ENCODE data around the gene UBTD2. TPM values are rescaled to one million over a fixed set of nuclear protein-coding genes. Genes with fewer than 3 reads are reported as not detected.
A peak's percentile ranks its signal among the peaks of the same experiment; 100 is the strongest.

UBTD2 gene
- total RNA-seq, 2 experiments from 2014 or later = 2.3 to 2.6 TPM

DNA sequence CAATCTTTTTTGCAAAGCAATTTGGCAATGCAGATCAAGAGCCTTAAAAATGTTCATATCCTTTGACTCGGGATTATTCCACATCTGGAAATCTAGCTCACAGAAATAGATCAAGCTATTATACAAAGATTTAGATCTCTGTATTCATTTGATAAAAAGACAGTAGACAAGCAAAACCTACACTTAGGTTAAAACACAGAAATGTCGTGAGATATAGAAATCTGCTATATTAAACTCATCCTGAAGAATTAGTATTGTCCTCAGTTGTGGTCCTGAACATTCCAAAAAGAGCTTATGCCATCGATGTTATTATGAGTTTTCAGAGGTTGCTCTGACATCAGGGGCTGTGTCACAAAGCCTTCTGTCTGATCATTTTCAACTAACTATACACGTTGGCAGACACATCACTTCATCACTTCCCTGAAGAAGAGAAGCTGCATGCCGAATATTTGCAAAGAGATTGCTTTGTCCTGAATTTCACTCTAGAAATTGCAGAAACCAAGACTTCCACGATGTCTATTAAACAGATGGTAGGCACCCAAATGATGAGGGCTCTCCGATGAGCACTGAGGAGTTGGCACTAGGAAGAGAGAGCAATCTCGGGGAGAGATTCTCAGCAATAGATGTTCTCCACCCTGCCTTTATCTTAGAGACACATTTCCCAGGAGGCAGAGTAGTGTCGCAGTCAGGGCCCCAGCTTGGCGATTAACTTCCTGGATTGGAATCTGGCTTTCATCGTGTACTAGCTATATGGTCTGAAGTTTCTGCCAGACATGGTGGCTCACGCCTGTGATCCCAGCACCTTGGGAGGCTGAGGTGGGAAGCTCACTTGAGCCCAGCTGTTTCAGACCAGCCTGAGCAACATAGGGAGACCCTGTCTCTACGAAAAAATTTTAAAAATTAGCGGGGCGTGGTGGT, 1.9 kb upstream of the UBTD2 start:
- Mint-ChIP-seq H3K27ac (no peak overlapping the region), H3K9me3 (no peaks in the 10 kb centered on the region), H3K36me3 (ENCODE audit: low read depth) (no peaks in the 10 kb centered on the region)

GRCh38 chr5:172284611-172284980, 1.0 kb upstream of the UBTD2 start:
- H3K4me1 Mint-ChIP-seq (ENCODE audit: low read depth) = peaks cover 19% of the 10 kb centered on the region
- H3K27ac Mint-ChIP-seq = no peak overlapping the region
- intact Hi-C loops (cut with micrococcal nuclease) = loop anchor here (1.0 to 10.0 kb wide), 4 partner anchors 9 to 897 kb away; partner anchors contain the start of genes FGF18 and NPM1
- no peaks in the 10 kb centered on the region for H3K27me3 Mint-ChIP-seq (ENCODE audit: low read depth)
- no peak for DNase-seq
- H3K9me3 Mint-ChIP-seq = no peaks in the 10 kb centered on the region
- H3K36me3 Mint-ChIP-seq (ENCODE audit: low read depth) = no peaks in the 10 kb centered on the region
- H3K4me3 Mint-ChIP-seq = peak overlapping the region; percentile 76
- CTCF ChIA-PET = interaction anchor here (0.7 to 1.2 kb wide), 3 partner anchors 9 to 225 kb away, joined by 3 to 4 read pairs (median 3); no protein-coding TSS in a partner anchor

More for the DNA sequence above, 1.9 kb upstream of the UBTD2 start:
- CTCF ChIA-PET = interaction anchor here (0.6 to 1.2 kb wide), 5 partner anchors 8 to 226 kb away, joined by 3 to 4 read pairs (median 3); partner anchors contain the start of gene STK10
- intact Hi-C loops (cut with micrococcal nuclease) = loop anchor here (10.0 kb wide), 1 partner anchor 871 kb away; the partner anchor contains the start of gene FGF18
- H3K4me3 Mint-ChIP-seq = peak overlapping the region; percentile 76
- peaks cover 19% of the 10 kb centered on the region for H3K4me1 Mint-ChIP-seq (ENCODE audit: low read depth)
- H3K27me3 Mint-ChIP-seq (ENCODE audit: low read depth) = no peaks in the 10 kb centered on the region
- no peak for DNase-seq

GRCh38 chr5:172283862-172284610, 472 bp upstream of the UBTD2 start:
- Mint-ChIP-seq H3K4me1 (ENCODE audit: low read depth) (peaks cover 19% of the 10 kb centered on the region), H3K27ac (no peak overlapping the region), H3K27me3 (ENCODE audit: low read depth) (no peaks in the 10 kb centered on the region), H3K36me3 (ENCODE audit: low read depth) (no peaks in the 10 kb centered on the region), H3K9me3 (no peaks in the 10 kb centered on the region), H3K4me3 (peak overlapping the region; percentile 76)
- intact Hi-C loops (cut with micrococcal nuclease) = loop anchor here (1.0 to 10.0 kb wide), 9 partner anchors 9 to 897 kb away; partner anchors contain the start of genes FBXW11, FGF18, NPM1 and STK10
- CTCF ChIA-PET = interaction anchor here (0.6 to 3.3 kb wide), 5 partner anchors 9 to 277 kb away, joined by 3 to 20 read pairs (median 3); partner anchors contain the start of genes FBXW11 and STK10
- DNase-seq = peak; percentile 71

- CTCF ChIA-PET = interaction anchor here (0.6 to 3.3 kb wide), 19 partner anchors 11 to 376 kb away, joined by 3 to 20 read pairs (median 3); partner anchors contain the start of genes EFCAB9, FBXW11 and STK10
These were observed 1.1 kb downstream of the UBTD2 start for GRCh38 chr5:172282272-172283019.

DNA sequence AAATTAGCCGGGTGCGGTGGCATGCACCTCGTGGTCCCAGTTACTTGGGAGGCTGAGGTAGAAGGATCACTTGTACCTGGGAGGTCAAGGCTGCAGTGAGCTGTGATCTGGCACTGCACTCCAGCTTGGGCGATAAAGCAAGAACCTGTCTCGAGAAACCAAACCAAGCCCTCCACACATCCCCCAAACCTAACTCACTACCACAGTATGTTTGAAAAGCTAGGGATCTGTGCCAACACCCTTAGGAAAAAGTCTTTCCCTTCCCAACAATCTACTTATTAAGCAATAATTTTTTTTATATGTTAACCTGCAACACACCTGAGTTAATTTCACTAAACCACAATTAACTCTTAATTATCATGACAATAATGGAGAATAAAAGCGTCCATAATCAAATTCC, 2.2 kb downstream of the UBTD2 start:
- H3K4me3 Mint-ChIP-seq = no peak overlapping the region
- no peaks in the 10 kb centered on the region for H3K27me3 Mint-ChIP-seq (ENCODE audit: low read depth)
- no peaks in the 10 kb centered on the region for H3K9me3 Mint-ChIP-seq
- H3K36me3 Mint-ChIP-seq (ENCODE audit: low read depth) = peaks cover 2% of the 10 kb centered on the region
- H3K27ac Mint-ChIP-seq = no peak overlapping the region
- no peak for DNase-seq
- intact Hi-C loops (cut with micrococcal nuclease) = loop anchor here (5.0 to 10.0 kb wide), 3 partner anchors 324 to 894 kb away; partner anchors contain the start of genes FGF18 and NPM1
- H3K4me1 Mint-ChIP-seq (ENCODE audit: low read depth) = peaks cover 30% of the 10 kb centered on the region
- CTCF ChIA-PET = interaction anchor here (1.3 to 3.3 kb wide), 2 partner anchors 12 to 93 kb away, joined by 3 to 20 read pairs; partner anchors contain the start of gene STK10

More at GRCh38 chr5:172282272-172283019, 1.1 kb downstream of the UBTD2 start:
- Mint-ChIP-seq H3K27ac (no peak overlapping the region), H3K9me3 (no peaks in the 10 kb centered on the region), H3K27me3 (ENCODE audit: low read depth) (no peaks in the 10 kb centered on the region), H3K4me3 (peak overlapping the region; percentile 81), H3K4me1 (ENCODE audit: low read depth) (peaks cover 25% of the 10 kb centered on the region), H3K36me3 (ENCODE audit: low read depth) (peaks cover 2% of the 10 kb centered on the region)
- no peak for DNase-seq
- intact Hi-C loops (cut with micrococcal nuclease) = loop anchor here (1.0 to 10.0 kb wide), 8 partner anchors 43 to 895 kb away; partner anchors contain the start of genes FBXW11, FGF18, NPM1 and STK10

DNA sequence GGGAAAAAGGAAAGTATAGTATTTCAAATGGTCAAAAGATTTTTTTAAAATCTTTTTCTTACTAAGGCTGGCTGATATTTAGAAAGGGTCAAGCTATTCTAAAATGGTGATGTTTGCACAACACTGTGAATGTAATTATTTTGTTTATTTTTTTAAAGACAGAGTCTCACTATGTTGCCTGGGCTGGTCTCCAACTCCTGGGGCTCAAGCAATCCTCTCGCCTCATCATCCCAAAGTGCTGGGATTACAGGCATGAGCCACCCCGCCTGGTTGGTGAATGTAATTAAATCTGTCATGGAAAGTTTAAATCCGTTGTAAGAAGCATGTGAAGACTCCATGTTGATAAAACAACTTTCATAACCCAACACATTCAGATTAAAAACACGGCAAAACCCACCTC, 2.6 kb downstream of the UBTD2 start:
- peaks cover 34% of the 10 kb centered on the region for H3K4me1 Mint-ChIP-seq (ENCODE audit: low read depth)
- H3K4me3 Mint-ChIP-seq = no peak overlapping the region
- intact Hi-C loops (cut with micrococcal nuclease) = loop anchor here (5.0 to 10.0 kb wide), 3 partner anchors 324 to 894 kb away; partner anchors contain the start of genes FGF18 and NPM1
- no peak for DNase-seq
- H3K27me3 Mint-ChIP-seq (ENCODE audit: low read depth) = no peaks in the 10 kb centered on the region
- no peaks in the 10 kb centered on the region for H3K9me3 Mint-ChIP-seq
- CTCF ChIA-PET = interaction anchor here (0.6 to 3.3 kb wide), 3 partner anchors 13 to 92 kb away, joined by 3 to 20 read pairs (median 4); partner anchors contain the start of gene STK10
- H3K36me3 Mint-ChIP-seq (ENCODE audit: low read depth) = peaks cover 2% of the 10 kb centered on the region
- H3K27ac Mint-ChIP-seq = no peak overlapping the region

DNA sequence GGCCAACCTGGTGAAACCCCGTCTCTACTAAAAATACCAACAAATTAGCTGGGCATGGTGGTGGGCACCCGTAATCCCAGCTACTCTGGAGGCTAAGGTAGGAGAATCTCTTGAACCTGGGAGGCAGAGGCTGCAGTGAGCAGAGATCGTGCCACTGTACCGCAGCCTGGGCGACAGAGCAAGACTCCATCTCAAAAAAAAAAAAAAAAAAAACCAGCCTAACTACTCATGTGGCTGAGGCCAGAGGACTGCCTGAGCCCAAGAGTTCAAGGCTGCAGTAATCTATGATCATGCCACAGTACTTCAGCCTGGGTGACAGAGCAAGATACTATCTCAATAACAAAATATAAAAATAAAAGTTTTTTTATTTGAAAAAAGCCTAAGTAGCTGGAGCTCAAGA, 3.2 kb downstream of the UBTD2 start:
- CTCF ChIA-PET = interaction anchor here (0.6 to 1.3 kb wide), 4 partner anchors 13 to 206 kb away, joined by 3 to 4 read pairs (median 3); no protein-coding TSS in a partner anchor
- no peak overlapping the region for H3K4me3 Mint-ChIP-seq
- no peak overlapping the region for H3K27ac Mint-ChIP-seq
- intact Hi-C loops (cut with micrococcal nuclease) = loop anchor here (5.0 to 10.0 kb wide), 3 partner anchors 323 to 893 kb away; partner anchors contain the start of genes FGF18 and NPM1
- H3K4me1 Mint-ChIP-seq (ENCODE audit: low read depth) = peaks cover 40% of the 10 kb centered on the region
- H3K27me3 Mint-ChIP-seq (ENCODE audit: low read depth) = no peaks in the 10 kb centered on the region
- H3K36me3 Mint-ChIP-seq (ENCODE audit: low read depth) = peaks cover 2% of the 10 kb centered on the region
- no peak for DNase-seq
- H3K9me3 Mint-ChIP-seq = no peaks in the 10 kb centered on the region

GRCh38 chr5:172278356-172278755, 5.2 kb downstream of the UBTD2 start:
- no peak for DNase-seq
- H3K27me3 Mint-ChIP-seq (ENCODE audit: low read depth) = no peaks in the 10 kb centered on the region
- H3K27ac Mint-ChIP-seq = no peak overlapping the region
- CTCF ChIA-PET = interaction anchor here (1.1 kb wide), 1 partner anchor 96 kb away, joined by 3 read pairs; no protein-coding TSS in a partner anchor
- intact Hi-C loops (cut with micrococcal nuclease) = no loop called here
- H3K36me3 Mint-ChIP-seq (ENCODE audit: low read depth) = peaks cover 2% of the 10 kb centered on the region
- H3K4me1 Mint-ChIP-seq (ENCODE audit: low read depth) = peaks cover 50% of the 10 kb centered on the region
- H3K4me3 Mint-ChIP-seq = no peak overlapping the region
- H3K9me3 Mint-ChIP-seq = no peaks in the 10 kb centered on the region

DNA sequence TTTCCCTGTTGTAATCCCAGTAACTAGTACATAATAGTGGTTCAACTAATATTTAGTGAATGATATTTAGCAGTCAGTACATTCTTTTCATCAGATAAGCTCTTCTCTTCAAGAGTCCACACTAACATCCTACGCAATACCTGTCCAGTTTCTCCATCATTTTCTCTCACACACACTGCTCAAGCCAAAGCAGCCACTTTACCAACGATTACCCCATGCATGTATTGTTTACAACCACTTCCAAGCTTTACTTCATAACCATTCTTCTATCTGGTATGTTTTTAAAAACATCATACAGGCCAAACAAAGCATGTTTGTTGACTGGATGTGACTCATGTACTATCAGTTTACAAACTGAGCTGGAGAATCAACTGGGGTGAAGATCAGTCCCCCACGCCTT, 7.3 kb downstream of the UBTD2 start:
- no peaks in the 10 kb centered on the region for H3K27me3 Mint-ChIP-seq (ENCODE audit: low read depth)
- CTCF ChIA-PET = interaction anchor here (0.5 to 0.7 kb wide), 2 partner anchors 15 to 125 kb away, joined by 3 read pairs; no protein-coding TSS in a partner anchor
- peaks cover 35% of the 10 kb centered on the region for H3K4me1 Mint-ChIP-seq (ENCODE audit: low read depth)
- DNase-seq = no peak
- H3K4me3 Mint-ChIP-seq = no peak overlapping the region
- no peak overlapping the region for H3K27ac Mint-ChIP-seq
- intact Hi-C loops (cut with micrococcal nuclease) = no loop called here
- peaks cover 2% of the 10 kb centered on the region for H3K36me3 Mint-ChIP-seq (ENCODE audit: low read depth)
- H3K9me3 Mint-ChIP-seq = no peaks in the 10 kb centered on the region

DNA sequence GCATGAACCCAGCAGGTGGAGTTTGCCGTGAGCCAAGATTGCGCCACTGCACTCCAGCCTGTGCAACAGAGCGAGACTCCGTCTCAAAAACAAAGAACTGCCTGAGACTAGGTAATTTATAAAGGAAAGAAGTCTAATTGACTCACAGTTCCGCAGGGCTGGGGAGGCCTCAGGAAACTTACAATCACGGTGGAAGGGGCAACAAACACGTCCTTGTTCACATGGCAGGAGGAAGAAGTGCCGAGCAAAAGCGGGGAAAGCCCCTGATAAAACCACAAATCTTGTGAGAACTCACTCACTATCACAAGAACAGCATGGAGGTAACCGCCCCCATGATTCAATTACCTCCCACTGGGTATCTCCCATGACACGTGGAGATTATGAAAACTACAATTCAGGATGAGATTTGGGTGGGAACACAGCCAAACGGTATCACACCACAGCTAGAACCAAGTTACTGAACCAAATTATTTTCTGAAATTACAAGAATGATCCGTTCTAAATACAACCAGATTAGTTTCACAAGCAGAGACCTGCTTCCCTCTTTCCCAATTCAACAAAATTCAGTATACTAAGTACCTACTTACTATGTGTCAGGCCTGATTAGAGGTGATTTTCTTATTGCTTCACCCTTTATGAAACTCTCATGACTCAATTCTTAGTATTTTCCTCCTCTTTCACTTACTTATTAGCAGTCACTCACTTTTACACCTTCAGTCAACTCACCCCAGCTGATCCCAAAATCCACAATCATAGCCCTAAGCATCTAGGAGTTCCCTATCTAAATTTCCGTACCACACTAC, 8.4 kb downstream of the UBTD2 start:
- Mint-ChIP-seq H3K27me3 (ENCODE audit: low read depth) (no peaks in the 10 kb centered on the region), H3K27ac (peak overlapping the region; percentile 73), H3K36me3 (ENCODE audit: low read depth) (peaks cover 2% of the 10 kb centered on the region), H3K9me3 (no peaks in the 10 kb centered on the region), H3K4me3 (no peak overlapping the region), H3K4me1 (ENCODE audit: low read depth) (peaks cover 34% of the 10 kb centered on the region)
- CTCF ChIA-PET = interaction anchor here (0.7 kb wide), 1 partner anchor 16 kb away, joined by 3 read pairs; no protein-coding TSS in a partner anchor
- intact Hi-C loops (cut with micrococcal nuclease) = loop anchor here (1.0 to 2.0 kb wide), 8 partner anchors 9 to 368 kb away; partner anchors contain the start of gene STK10
- DNase-seq = peak; percentile 88

All from activated naive CD4-positive, alpha-beta T cell treated with anti-CD3 and anti-CD28 coated beads for 36 hours (primary cell).